Measurements from ENCODE around the gene UST.

GRCh38 chr6:148779142-148779562 lies 32.3 kb downstream of the UST start:
- TF ChIP-seq, protein P1, sequence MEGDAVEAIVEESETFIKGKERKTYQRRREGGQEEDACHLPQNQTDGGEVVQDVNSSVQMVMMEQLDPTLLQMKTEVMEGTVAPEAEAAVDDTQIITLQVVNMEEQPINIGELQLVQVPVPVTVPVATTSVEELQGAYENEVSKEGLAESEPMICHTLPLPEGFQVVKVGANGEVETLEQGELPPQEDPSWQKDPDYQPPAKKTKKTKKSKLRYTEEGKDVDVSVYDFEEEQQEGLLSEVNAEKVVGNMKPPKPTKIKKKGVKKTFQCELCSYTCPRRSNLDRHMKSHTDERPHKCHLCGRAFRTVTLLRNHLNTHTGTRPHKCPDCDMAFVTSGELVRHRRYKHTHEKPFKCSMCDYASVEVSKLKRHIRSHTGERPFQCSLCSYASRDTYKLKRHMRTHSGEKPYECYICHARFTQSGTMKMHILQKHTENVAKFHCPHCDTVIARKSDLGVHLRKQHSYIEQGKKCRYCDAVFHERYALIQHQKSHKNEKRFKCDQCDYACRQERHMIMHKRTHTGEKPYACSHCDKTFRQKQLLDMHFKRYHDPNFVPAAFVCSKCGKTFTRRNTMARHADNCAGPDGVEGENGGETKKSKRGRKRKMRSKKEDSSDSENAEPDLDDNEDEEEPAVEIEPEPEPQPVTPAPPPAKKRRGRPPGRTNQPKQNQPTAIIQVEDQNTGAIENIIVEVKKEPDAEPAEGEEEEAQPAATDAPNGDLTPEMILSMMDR (IDR thresholded peaks at IDR 0.05 in 4 of 5, conservative IDR thresholded peaks at IDR 0.05 in 1 of 5) = no peak
- TF ChIP-seq POLR2A (IDR thresholded peaks at IDR 0.05) = no peak

Measured in gastrocnemius medialis (tissue), 4 donors.